ENCODE data around the gene FBXO24.
A peak's percentile ranks its signal among the peaks of the same experiment; 100 is the strongest.
"Not testable (repeated sequence)": the region's sequence is repeated elsewhere in the genome, so short reads cannot be mapped to it uniquely, and the experiment has no call there.

The FBXO24 gene, protein sequence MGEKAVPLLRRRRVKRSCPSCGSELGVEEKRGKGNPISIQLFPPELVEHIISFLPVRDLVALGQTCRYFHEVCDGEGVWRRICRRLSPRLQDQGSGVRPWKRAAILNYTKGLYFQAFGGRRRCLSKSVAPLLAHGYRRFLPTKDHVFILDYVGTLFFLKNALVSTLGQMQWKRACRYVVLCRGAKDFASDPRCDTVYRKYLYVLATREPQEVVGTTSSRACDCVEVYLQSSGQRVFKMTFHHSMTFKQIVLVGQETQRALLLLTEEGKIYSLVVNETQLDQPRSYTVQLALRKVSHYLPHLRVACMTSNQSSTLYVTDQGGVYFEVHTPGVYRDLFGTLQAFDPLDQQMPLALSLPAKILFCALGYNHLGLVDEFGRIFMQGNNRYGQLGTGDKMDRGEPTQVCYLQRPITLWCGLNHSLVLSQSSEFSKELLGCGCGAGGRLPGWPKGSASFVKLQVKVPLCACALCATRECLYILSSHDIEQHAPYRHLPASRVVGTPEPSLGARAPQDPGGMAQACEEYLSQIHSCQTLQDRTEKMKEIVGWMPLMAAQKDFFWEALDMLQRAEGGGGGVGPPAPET

DNA sequence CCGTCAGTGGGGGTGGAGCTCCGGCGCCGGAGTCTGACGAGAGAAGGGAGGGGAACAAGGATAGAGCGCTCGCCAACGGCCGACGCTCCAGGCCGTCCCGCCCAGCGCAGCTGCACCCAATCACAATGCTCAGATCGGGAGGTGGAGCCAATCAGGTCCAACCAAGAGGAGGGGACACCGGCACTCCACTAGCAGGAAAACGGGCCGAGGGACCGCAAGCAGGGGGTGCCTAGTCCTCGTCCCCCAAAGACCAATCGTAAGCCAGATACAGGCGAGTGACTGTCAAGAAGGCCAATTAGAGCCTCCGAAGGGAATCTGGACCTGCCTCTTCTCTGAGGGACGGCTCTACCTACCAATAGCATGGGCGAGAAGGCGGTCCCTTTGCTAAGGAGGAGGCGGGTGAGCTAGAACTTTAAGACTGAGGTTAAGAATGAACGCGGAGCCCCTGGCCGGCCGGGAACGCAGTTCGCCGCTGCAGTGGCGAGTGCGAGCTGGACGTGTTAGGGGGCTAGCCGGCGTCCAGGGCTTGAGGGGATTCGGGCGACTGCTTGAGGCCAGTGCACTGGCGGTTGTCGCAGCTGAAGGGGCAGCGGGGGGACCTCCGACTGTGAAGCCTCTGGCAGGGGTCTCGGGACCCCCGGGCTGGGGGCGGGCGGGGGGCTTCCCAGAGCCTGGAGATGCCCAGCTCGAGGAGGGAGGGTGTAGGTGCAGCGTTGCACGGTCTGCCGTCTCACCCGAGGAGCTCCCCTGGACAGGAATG lies at the start of gene FBXO24:
Gene FBXO24 (plus strand): TSS at position 63 of the 760 bp plus-strand sequence. CDS start 298 bp downstream, at position 361.
- DNase-seq (ENCODE audit: low read depth in 2 of 3, low spot score in 2 of 3), result peak; percentile 91 to 98 (median 98)

DNA sequence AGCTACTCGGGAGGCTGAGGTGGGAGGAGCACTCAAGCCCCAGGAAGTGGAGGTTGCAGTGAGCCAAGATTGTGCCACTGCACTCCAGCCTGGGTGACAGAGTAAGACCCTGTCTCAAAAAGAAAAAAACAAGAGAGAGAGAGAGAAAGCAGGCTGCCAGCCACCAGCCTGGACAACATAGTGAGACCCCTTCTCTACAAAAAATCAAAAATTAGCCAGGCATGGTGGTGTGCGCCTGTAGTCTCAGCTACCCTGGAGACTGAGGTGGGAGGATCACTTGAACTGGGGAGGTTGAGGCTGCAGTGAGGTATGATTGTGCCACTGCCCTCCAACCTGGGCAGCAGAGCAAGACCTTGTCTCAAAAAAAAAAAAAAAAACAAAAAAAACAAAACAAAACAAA lies 49.4 kb upstream of the FBXO24 start:
- DNase-seq (ENCODE audit: low read depth in 2 of 3, low spot score in 2 of 3), result not testable (repeated sequence)

DNA sequence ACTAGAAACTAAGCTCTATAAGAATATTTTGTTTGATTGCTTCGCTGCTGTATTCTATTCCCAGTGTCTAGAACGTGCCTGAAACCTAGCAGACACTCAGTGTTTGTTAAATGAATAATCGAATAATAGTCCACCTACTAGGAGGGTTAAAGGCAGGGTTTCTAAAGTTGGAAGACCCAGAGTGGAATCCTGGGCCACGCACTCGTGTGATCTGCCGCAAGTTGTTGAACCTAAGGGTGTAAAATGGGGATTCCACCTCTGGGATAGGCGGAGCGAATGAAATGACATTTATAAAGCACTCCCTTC lies 47.8 kb upstream of the FBXO24 start:
- DNase-seq (ENCODE audit: low read depth in 2 of 3, low spot score in 2 of 3), result no peak

DNA sequence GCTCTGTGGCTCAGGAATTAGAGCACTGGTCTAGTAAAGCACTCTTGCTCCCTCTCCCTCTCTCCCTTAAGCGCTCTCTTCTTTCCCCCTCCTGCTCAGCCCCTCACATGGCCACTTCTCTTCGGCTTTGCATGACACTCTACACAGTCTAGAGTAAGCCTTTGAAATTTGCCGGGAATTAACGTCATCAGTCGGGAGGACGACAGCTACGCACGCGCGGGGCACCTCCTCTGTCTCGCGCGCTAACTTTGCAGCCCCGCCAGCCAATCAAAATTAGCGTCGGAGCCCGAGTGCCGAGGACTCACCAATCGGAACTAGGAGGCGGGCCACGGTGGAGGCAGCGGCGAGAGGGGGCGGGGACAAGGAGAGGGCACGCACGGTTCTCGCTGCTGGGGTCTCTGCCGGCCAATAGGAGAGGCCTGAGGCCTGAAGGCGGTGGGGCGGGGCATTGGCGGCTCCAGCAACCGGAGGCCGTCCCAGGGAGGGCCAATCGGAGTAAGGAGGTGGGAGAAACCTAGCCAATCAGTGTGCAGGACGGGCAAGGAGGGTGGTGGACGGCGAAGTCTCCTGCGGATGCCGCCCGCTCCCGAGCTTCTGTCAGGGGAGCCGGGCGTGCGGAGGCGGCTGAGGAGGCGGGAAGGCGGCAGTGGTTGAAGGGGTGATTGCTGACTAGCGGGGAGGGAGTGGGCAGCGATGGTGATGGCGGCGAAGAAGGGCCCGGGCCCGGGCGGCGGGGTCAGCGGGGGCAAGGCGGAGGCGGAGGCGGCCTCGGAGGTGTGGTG lies 47.3 kb upstream of the FBXO24 start, which contains the start of gene AGFG2:
Gene AGFG2 (plus strand): TSS at position 550 of the 782 bp plus-strand sequence. CDS start 144 bp downstream, at position 694.
- DNase-seq (ENCODE audit: low read depth in 2 of 3, low spot score in 2 of 3), result peak; percentile 96 to 100 (median 99)

DNA sequence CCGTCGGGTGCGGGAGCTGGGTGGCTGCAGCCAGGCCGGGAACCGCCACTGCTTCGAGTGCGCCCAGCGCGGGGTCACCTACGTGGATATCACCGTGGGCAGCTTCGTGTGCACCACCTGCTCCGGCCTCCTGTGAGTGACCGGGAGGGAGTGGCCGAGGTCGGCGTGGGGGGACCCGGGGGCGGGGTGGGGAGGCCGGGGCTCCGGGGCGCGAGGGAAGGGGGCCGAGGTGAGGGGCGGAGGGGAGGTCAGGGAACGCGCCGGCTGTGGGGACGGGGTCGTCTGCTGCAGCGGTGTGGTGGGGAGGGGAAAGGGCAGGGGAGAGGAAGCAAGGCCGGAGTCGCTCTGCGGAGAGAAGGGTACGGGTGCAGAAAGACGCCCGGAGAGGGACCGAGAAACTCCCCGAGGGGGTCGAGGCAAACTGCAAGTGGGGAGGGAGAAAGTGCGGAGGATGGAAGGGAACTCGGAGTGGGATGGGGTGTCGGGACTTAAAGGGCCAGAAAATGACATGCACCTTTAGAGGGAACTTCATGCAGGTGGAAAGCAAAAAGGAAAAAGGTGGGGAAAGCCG lies 46.6 kb upstream of the FBXO24 start:
- no peak for DNase-seq (ENCODE audit: low read depth in 2 of 3, low spot score in 2 of 3)

DNA sequence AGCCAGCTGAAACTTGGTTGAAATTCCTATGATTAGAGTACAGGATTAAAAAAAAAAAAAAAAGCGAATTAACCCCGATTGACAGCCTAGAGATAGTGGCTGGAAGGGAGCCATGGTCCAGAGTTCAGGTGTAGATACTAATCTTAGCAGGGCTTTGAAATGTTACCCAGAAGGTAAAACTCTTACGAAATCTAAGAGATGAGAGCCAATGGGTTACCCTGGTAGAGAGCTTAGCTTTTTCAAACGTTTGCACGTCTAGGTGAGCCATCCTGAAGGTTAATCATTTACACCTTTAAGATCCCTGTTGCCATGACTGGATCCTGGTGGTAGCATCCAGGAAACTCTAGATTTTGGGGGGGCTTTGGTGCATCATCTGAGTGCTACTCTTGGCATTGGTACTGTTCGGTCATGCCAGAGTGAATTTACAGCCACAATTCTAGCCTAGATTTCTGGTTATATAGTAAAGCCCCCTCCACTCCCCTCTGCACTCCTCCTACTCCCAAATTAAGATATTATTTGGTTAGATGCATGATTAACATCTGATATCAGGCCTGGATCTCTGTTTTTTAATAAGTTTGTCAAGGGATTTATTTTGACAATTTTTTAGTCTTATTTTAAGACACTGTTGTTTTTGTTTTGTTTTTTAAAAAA lies 45.9 kb upstream of the FBXO24 start:
- DNase-seq (ENCODE audit: low read depth in 2 of 3, low spot score in 2 of 3), result no peak

DNA sequence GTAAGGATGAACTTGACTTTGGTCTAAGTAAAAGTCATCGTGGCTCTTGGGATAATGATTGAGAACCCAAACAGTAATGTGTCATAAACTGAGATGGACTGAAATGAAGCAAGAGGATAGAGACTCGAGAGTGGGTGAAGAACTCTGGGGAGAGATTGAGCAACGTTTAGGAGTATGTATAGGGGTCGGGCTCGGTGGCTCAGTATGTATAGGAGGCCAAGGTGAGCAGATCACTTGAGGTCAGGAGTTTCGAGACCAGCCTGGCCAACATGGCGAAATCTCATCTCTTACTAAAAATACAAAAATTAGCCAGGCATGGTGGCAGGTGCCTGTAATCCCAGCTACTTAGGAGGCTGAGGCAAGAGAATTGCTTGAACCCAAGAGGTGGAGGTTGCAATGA lies 44.8 kb upstream of the FBXO24 start:
- not testable (repeated sequence) for DNase-seq (ENCODE audit: low read depth in 2 of 3, low spot score in 2 of 3)

DNA sequence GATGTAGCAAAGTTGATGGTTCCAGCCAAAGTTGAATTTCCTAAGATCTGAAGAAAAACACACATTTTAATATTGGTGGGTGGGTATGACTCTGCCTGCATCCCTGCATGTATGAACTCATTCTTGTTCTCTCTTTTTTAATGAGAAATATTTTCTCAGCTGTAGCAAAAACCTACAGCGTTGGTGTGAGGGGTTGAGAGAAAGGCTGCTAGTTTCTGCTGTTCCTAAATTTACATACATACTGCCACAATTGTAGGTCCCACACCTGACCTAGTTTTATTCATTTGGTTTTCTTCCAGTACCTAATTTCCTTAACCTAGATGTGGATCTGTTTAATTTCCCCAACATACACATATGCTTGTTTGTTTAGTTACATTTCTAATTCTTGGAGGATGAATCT lies 42.5 kb upstream of the FBXO24 start:
- no peak for DNase-seq (ENCODE audit: low read depth in 2 of 3, low spot score in 2 of 3)

DNA sequence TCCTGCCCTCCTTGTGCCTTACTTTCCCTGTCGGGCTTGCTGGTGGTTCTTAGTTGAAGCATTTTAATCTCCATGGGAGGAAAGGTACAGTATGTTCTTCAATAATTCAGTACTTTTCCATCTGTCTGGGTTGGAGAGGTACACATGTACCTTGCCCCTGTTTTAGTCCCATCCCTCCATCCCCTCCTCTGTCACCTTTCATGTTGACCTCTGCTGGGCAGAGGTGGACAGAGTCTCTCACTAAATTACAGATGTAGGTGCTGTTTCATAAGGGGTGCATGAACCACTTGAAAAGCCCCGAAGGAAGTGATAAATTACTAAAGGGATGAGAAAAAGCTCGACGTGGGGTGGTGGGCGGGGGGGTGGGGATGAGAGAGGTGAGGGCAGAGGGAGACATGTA lies 41.7 kb upstream of the FBXO24 start:
- DNase-seq (ENCODE audit: low read depth in 2 of 3, low spot score in 2 of 3), result no peak

DNA sequence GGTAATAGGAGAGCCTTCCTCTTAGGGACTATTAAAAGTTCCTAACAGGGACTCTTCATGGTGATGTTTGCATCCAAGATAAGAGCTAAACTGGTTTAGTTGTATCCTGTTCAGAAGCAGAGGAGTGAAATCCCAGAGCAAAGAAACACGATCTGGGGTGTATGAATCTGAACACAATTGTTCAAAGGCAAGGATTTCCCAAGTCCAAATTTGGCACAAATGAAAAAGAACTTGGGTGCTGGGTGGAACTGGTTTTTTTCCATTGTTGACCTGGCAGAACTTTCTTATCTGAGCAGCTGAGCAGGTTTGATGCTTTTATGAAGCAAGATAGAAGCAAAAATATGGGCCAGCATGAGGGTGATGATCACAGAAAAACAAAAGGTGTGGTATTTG lies 41.2 kb upstream of the FBXO24 start:
- DNase-seq (ENCODE audit: low read depth in 2 of 3, low spot score in 2 of 3), result no peak

DNA sequence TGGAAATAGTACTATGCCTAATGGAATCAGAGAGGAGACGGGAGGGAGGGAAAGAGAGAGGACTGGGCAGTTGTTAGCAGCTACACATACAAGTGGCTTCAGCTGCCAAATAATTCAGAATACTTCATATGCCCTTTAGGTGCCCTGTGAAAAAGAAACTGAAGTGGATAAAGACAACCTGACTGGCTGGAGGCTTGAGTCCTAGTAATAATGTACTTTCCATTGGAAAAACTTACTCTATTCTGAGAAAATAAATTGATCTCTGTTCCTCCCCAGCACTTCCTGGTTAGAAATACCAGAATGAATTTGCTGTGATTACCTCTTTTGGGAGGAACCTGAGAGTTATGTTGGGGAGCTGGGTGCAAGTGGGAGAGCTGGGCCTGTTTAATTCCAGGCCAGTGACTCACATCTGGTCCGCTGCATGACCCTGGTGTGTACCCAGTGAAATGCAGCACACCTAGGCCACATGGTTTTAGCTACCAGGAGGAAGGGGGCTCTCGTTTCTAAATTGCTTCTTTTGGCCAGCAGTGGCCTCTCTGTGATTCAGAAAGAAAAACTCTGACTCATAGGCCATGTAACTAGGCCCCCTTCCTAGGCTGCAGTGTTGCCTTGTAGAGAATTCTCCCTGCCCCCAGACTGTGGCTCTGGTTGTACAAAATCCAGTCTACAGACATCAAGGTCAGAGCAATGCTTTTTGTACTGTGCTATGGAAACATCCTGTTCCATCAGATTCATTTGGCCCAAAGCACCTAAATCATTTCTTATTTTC lies 40.6 kb upstream of the FBXO24 start:
- peak in 1 of 3 experiments; percentile 54 for DNase-seq (ENCODE audit: low read depth in 2 of 3, low spot score in 2 of 3)

DNA sequence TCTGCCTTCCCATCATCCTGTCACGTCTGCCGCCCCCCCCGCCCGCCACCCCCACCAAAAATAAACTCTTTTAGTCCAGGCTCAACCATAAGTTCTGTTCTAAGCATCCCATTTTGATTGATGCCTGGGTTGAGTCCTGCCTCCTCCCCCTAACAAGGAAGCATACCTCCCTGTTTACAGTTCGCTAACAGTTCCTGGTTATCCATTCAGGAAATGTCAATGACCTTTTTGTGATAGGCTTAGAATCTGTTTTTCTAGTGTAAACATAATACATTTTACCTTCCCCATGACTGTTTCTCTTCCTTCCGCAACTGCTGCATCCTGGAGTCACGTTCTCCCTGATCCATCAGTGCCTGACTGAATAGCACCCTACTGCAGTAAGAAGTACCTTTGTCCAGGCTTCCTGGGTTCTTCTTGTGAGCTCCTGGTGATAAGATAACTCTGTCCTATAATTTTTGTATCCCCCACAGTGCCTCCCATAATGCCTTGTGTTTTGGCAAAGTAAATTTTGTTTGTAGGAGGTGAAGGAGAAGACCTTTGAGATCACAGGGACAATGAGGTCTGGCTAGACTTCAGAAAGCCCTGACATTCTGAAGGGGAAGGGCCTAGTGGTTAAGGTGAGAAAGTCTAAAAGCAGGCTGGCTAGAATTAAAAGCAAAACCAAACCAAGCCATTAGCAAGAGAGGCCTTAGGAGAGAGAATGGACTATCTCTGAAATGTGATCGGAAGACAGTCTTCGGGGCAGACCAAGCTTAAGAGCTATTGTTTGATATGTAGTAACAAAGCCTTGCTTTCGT lies 39.8 kb upstream of the FBXO24 start:
- DNase-seq (ENCODE audit: low read depth in 2 of 3, low spot score in 2 of 3), result no peak

DNA sequence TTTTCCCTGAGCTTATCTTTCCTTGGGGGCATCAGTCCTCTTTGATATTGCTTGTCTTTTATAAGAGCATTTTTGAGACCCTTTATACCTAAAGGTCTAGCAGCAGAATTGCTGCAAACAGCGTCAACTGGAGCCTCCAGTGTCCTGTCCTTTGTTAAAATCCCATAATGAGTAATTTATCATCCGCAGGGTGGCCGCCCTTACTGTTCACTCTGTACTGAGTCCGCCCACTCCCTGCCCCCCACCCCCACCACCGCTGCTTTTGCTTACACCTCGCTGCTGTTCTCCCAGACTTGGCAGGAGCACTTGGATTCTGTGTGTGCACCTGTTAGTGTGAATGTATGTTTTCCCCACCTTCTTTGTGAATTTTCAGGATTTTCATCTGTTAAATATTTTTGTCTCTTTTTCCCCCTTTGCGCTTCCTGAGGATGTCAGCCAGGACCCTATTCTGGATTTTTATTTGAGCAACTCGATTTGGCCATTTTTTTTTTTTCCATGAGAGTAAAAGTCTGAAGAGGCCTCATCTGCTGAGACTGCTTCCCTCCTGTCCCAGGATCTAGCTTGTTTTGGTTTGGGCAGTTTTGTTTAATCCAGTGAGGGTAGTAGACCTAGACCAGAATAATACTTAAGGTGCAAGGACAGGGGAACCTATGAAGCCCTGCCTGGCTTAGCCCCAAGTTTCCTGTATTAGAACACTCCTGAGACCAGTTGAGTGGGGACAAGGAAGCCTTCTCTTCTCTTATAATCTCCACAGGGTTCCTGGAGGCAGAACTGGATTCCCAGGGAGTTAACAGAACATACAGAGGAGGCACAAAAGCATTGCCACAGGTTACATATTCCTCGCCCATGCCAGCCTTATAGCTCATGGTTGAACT lies 39.0 kb upstream of the FBXO24 start:
- no peak for DNase-seq (ENCODE audit: low read depth in 2 of 3, low spot score in 2 of 3)

DNA sequence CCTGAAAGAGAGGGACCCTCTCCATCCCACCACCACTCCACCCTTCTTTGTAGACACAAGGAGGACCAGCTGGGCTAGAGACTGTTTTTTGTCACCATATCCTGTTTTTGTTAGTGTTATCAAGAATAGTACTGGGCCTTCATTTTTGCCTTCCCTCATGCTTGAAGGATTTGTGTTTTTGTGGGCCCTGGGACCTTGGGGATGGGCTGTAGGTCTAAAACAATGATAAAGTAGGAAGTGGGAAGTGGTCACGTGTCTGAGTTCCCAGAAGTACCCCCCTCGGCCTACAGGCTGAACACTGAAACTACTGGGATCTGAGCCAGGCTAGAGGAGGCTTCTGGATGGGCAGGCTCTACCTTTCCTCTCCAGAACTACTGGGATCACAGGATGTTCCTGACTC lies 38.3 kb upstream of the FBXO24 start:
- no peak for DNase-seq (ENCODE audit: low read depth in 2 of 3, low spot score in 2 of 3)

DNA sequence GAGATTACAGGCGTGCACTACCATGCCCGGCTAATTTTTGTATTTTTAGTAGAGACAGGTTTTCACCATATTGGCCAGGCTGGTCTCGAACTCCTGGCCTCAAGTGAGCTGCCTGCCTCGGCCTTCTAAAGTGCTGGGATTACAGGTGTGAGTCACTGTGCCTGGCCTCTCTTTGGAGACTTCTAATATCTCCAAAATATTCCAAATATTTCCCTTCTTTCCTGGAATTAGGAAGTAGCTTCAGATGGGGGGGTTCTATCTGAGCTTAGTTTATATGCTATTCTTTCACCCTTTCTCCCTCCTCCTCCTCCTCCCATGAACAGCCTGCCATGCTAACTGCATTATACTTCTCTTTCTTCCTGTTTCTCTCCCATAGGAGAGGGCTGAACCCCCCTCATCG lies 37.7 kb upstream of the FBXO24 start:
- not testable (repeated sequence) for DNase-seq (ENCODE audit: low read depth in 2 of 3, low spot score in 2 of 3)

DNA sequence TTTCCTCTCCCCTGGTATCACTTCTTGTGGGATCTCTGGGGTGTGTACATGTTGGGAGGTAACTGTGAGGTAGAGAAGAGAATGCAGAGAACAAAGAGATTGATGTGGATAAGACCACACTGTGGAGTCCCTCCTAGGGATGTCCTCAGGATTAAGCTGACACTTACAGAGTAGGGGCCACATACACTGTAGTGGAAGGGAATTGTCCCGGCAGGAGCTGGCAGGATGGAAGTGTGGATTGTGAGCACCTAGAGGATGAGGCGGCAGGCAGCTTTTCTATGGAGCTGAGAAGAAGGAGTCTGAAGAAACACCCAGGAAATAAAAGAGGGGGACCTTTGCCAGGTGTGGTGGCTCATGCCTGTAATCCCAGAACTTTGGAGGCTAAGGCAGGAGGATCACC lies 33.6 kb upstream of the FBXO24 start:
- DNase-seq (ENCODE audit: low read depth in 2 of 3, low spot score in 2 of 3), result no peak

DNA sequence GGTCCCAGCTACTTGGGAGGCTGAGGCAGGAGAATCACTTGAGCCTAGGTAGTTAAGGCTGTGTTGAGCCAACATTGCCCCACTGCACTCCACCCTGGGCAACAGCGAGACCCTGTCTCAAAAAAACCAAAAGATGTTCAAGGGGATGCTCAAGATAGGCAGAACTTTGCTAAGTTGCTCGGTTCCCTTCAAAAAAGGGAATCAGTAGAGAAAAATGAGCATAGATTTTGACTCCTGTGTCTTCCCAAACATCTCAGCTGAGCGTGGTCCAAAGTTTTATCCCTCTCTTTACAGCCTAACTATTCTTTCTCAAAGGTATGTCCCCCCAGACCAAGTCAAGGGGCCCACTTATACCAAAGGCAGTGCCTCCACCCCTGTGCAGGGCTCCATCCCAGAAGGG lies 33.1 kb upstream of the FBXO24 start:
- no peak for DNase-seq (ENCODE audit: low read depth in 2 of 3, low spot score in 2 of 3)

DNA sequence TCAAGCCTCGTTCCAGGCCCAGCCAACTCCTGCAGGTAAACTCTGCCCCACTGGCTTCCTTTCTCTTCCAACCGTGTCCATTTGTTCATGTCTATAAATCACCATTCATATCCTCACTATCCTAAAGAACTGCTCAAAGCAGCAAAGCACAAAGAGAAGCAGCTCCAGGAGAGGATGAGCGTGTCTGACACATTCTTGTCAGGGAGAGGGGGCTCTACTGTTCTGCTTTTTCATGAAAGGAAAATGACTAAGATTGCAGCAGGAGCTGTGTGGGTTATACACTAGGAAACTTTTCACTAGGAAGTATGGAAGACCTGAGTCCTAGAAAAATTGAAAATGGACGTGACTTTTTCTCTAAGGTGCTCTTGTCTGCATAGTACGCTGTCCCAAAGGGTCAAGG lies 30.4 kb upstream of the FBXO24 start:
- DNase-seq (ENCODE audit: low read depth in 2 of 3, low spot score in 2 of 3), result no peak
